HG02870 (cell line): Measurements from ENCODE around the gene DNAJA3.

Experiments
- ATAC-seq: cut with Tn5 transposase; IDR thresholded peaks from one replicate; pipeline ENCODE4 v1.9.1; 2021; ENCODE audit warnings: mild to moderate bottlenecking, moderate library complexity; ENCODE audit not compliant: unreplicated experiment

The DNAJA3 gene

DNA sequence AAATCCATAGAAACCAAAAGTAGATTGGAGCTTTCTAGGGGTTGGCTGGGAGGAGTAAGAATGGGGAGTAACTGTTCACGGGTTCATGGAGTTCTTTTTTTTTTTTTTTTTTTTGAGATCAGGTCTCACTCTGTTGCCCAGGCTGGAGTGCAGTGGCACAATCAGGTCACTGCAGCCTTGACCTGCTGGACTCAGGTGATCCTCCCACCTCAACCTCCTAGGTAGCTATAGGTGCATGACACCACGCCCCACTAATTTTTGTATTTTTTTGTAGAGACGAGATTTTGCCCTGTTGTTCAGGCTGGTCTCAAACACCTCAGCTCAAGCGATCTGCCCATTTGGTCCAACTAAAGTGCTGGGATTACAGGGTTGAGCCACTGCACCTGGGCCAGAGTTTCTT, 47.2 kb downstream of the DNAJA3 start:
- no peak for ATAC-seq

DNA sequence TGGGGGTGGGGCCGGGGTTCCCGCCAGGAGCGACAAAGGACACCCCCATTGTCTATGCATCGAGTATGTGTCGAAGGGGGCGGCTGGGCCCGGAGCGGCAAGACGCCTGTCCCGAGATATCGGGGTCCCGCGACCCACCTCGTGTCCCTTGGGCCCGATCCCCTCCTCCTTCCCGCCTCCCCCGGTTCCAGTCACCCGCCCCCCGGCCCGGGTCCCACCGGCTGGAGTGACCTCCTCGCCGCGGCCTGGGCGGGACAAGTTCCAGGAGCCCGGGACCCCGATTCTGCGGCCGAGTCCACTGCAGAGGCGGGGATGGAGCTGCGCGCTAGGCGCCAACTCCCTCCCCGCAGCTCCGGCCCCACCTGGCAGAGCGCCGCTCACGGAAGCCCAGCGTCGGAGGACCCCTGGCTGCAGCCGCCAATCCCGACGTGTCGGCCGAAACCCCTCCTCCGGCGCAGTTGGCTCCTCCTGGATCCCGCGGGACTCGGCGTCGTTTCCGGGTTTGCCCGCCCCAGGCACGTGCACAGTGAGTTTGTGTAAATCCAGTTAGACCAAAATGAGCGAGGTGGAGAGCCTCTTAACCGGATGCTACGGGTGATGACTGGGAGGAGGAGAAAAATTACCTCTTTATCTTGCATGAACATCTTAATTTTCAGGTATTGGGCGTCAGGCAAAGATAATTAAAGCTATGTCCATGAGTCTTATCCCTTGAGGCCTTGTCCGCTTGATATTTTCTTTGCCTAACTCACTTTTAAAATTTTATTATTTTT, 48.7 kb downstream of the DNAJA3 start, which contains the start of gene NMRAL1:
NMRAL1 (minus strand) TSS at position 434 of the 770 bp plus-strand sequence. CDS start 493 bp downstream, outside the sequence.
- peak; percentile 39 for ATAC-seq

DNA sequence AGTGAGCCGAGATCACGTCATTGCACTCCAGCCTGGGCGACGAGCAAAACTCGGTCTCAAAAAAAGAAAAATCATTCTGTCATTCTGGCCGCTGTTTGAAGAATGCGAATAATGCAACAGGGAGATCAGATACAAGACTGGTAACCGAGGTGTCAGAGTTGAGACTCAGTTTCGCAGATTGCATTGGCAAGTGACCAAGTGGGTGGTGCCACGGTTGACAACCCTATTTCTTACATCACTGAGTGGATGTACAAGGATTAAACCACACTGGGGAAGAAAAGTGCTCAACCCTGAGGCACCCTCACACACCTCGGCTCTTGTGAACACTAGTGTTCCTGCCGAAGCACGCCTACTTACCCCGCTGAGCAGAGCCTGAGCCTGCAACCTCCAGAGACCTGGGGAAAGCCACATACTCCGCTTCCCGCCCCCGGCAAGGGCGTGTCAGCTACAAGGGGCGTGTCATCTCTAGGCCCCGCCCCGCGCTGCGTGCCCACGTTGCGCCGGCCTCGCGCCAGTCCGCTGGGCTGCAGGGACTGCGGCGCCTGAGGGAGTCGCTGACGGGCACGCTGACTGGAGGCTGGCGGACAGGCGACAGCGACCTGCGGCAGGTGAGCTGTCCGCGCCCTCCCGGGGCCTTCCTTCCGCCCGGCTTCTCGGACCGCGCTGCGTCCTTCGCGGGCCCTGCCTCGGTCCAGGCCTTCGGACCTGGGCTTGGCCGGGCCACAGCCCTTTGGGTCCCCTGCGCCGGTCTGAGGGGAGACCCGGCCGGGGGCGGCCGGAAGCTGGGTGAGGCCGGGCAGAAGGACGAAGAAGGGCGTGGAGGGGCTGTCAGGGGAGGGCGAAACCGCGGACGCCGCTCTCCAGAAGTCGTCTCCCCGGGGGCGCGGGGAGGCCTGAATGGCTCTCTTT, 50.5 kb downstream of the DNAJA3 start, which contains the start of gene HMOX2:
HMOX2 (plus strand) TSS at position 519 of the 909 bp plus-strand sequence. CDS start 29,127 bp downstream, outside the sequence.
- ATAC-seq: peak; percentile 73

DNA sequence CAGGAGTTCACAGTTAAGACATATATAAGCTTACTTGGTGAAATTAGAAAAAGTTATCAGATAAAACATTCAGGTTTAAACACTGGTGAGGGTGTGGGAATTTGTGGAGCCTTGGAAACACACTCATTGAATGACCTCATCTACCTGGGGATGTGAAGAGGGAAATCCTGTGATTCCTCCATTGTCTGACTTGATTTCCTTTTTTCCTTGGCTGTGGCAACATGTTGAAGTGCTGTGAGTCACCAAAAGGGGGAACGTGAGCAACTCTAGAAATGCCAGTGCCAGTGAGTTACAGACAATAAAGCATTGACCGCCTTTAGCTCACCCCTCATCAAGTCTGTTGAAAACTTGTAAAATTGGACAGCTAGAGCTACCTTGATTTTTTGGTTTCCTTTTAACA, 52.3 kb downstream of the DNAJA3 start:
- ATAC-seq: no peak

DNA sequence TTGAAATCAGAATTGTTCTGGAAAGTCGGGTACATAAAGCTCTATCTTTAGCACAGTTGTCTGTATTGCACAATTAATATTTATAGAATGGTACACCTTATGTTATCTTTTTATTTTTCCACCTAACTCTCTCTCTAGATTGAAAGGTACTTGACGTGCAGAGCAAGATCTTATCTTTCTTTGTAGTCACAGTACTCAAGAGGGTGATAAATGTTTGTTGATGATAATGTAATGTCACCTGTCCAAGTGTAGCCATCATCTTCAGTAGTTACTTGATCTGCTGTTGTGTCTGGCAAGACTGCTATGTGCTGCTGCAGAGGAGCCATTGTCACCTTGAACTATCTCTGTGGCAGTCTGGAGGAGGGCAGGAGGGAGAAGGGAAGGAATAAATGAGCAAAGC, 55.9 kb downstream of the DNAJA3 start:
- ATAC-seq: no peak

DNA sequence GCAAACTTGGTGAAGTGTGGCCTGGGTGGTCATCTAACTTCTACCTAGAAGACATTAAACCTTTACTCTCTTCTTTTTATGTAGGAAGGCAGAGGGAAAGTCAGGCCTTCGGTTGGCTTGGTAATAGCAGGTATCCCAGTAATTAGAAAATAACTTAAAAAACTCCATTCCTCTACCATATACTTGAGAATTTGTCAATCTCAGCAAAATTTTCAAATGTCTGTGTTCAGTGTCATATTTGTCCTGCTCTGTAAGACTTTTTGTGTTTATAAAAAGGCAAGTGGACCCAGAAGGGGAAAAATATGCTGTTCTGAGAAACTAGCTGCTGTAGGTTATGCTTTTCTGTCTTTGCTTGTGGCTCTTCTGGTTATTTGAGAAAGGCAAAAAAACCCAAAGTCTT, 56.3 kb downstream of the DNAJA3 start:
- ATAC-seq: no peak

DNA sequence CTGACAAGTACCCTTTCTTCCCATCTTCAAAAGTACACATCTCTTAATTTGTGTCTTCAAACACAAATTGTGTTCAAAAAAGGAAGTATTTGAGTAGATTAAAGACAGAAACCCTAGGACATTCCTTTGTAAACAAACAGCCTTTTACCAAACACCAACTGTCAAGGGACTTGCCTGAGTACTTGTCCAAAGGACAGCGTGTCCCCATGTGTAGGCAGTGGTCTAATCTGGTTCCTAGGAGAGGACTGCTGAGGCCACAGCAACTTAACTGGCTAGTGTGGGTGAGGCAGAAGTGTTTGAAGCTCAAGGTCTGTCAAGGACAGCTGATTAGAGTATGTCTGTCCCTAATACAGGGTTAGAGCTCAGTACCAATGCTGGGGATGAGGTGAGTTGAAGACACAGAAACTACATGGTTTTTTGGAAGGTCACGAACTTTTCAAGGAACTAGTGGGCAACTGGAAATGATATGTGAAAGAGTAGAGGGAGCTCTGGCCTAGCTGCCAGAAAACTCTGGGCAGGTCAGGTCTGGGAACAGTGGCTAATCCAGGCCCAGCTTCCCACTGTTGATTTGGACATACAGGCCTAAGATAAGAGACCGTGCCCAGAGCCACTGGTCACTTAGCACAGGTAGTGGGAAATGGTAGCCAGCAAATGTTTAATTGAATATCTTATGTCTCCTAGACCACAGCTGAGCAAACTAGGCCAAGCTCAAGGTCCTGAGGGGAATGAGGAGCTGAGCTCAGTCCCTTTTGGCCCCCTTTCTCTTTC, 60.6 kb downstream of the DNAJA3 start:
- no peak for ATAC-seq

DNA sequence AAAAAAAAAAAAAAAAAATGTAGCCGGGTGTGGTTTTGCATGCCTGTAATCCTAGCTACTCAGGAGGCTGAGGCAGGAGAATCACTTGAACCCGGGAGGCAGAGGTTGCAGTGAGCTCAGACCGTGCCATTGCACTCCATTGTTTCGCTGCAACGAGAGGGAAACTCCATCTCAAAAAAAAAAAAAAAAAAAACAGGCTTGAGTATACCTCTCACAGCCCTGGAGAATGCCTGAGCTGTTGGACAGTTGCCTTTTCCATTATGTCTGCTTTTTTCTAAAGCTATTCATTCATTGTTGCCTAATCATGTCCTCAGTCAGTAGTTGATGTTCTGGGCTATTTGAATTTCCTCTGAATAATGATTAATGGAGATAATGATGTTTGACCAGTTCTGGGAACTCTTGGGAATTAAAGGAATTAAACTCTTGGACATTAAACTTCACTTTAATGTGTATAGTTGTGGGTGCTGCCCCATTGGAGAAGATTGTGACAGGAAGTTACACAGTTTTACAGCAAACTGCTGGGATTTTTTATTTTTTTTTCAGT, 62.4 kb downstream of the DNAJA3 start:
- ATAC-seq: no peak

DNA sequence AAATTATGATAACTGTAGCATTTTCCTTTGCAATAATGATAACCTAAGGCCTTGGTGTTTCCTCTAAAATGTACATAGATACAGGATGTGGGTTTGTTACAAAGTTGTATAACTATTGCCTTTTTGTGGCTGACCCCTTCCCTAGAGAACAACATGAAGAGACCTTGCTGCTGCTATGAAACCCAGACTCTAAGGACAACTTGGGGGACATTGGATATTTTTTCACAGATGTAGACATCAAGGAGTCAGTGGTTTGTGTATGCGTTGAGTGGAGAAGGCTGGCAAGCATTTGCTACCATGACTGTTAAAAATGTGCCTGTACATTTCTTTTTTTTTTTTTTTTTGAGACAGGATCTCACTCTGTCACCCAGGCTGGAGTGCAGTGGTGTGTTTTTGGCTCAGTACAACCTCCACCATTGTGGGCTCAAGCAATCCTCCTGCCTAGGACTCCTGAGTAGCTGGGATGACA, 62.9 kb downstream of the DNAJA3 start:
- no peak for ATAC-seq

DNA sequence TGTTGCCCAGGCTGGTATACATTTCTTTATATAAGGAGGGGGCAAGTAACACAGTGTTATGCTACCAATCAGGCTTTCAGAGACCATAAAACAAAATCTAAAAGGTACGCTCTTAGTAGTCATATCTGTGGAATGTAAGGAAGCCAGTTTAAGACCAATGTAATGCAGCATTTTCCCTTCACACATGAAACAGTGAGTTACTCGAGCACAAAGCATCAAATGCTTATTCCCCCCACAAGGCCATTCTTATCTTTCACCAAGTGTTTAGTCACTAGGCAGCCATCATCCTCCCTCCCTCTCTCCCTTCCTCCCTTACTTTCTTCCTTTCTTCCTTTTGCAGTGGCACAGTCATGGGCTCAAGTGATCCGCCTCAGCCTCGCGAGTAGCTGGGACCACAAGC, 63.4 kb downstream of the DNAJA3 start:
- no peak for ATAC-seq

DNA sequence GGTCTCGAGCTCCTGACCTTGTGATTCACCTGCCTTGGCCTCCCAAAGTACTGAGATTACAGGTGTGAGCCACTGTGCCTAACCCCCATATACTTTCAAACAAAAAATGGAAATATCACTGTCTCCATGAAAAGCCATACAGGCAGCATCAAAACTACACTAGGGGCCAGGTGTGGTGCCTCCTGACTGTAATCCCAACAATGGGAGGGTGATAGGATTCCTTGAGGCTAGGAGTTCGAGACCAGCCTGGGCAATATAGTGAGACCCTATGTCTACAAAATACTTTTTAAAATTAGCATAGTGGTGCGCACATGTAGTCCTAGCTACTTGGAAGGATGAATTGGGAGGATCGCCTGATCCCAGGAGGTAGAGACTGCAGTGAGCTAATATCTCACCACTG, 66.2 kb downstream of the DNAJA3 start:
- ATAC-seq: no peak

DNA sequence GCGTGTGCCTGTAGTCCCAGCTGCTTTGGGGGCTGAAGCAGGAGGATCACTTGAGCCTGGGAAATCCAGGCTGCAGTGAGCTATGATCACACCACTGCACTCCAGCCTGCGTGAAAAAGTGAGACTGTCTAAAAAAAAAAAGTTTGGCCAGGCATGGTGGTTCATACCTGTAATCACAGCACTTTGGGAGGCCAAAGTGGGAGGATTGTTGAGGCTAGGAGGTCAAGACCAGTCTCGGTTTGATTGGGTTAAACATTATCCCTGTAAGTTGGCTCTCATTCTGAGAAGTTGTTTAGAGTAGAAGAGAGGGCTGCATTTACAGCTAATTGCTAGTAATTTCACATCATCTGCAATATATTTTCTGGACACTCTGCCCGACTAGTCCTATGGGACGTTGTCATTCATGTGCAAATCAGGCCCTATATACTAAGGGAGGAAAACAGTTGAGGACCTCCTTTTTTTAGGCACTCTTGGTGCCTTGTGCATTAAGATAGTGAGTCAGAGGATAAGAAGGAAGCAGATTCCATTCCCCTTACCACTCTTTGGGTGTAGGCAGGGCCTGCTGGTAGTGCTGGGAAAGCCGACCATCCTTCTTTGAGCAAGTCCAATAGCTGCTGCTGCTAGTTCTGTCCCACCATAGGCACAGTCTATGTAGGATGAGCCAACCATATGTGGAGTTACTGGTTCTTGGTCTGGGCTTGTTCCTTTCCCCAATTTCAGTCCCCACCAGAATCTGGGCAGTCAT, 69.2 kb downstream of the DNAJA3 start:
- ATAC-seq: no peak

DNA sequence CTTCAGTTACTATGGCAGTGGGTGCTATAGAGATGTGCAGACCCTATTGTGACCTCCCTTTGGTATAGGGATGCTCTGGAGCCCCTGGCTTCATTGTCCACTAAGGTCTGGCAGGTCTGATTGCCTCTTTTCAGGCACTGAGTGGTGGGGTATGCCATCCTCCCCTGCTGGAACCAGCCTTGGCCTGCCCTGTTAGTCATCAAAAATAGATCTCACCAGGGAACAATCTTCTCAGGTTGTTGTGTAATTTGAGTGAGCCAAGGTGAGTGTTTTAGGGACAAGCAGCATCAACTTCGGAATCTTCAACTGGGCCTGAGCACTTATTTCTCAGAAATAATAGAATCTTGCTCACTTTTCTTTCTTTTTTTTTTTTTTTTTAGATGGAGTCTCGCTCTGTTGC, 70.1 kb downstream of the DNAJA3 start:
- no peak for ATAC-seq

DNA sequence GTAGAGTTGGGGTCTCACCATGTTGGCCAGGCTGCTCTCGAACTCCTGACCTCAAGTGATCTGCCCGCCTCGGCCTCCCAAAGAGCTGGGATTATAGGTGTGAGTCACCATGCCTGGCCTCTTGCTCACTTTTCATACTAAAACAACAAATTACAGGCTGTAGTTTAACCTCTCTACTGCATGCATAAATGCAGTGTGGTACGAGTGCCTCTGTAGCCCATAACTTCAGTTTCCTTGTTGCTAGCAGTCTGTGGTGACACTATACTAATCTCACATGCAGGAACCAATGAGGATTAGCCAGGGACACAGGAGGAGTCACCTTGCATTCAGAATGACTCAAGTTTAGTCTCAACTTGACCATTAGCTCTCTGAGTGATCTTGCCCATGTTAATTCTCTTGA, 70.6 kb downstream of the DNAJA3 start:
- ATAC-seq: no peak

DNA sequence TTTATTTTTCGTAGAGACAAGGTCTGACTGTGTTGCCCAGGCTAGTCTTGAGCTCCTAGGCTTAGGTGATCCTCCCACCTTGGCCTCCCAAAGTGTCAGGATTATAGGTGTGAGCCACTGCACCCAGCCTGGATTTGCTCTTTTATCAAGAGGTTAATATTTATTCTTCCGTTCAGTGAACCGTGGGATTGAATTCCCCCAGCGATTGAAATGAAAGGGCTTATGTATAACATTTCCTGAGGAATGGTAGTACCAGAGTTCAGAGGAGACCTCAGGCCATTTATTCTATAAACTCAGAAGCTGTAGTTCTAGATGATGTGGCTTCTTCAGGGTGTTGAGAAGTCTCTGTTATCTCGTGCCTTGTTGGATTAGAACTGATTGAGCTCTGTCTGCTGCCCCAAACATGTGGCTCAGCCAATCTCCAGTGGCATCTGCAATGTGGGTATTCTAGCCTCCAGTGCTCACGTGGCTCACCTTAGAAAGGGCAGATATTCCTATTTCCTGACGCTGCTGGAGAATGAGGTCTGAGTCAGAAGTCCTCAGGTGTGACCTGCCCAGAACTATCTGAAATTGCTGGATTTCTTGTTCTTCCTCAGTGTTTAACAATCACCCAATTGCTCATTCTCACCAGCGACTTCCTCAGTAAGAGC, 73.0 kb downstream of the DNAJA3 start:
- no peak for ATAC-seq

DNA sequence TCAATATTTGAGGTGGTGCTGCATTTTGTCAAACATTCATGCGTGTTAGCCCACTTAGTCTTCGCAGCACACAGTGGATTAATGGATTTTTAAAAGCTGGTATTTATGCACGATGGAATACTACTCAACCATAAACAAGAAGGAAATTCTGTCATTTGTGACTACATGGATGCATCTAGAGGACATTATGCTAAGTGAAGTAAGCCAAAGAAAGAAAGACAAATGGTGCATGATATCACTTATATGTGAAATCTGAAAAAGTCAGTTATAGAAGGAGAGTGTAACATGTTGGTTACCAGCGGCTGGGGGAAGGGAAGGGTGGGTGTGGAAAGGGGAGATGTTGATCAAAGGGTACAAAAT, 73.5 kb downstream of the DNAJA3 start:
- ATAC-seq: no peak

DNA sequence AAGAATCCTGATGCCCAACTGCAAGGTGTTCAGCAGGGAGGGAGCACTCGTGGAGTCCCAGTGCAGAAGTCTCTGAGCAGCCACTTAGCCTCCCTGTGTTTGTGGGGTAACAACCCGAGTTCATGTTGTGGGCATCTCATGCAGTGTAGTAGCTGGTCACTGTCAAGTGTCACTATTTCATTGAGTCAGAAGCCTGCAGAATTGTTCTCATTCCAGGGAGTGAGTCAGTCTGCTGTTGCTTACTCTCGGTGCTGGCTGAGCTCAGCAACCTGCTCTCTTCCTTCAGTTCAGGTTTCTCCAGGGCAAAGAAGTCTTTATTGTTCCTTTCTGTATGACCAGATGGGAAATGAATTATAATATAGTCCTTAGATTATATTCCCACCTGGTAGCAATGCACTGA, 74.6 kb downstream of the DNAJA3 start:
- ATAC-seq: no peak

DNA sequence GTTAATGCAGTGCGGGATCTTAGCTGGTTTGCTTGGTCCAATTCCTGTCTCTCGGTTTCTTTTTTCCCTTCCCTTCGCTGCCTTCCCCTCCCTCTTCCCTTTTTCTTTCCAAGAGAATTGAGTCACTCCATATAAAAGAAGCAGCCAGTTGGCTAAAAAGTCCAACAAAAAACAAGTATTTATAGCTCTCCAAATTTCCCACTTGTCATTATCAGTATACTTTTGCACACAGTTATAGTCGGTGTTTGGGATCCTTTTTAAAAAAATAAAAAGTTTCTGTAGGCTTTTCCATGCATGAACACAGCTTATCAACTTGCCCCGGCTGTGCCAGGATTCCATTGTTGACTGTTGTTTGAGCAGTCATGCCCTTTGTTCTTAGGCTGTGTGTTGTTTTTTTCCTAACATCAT, 75.4 kb downstream of the DNAJA3 start:
- ATAC-seq: no peak

DNA sequence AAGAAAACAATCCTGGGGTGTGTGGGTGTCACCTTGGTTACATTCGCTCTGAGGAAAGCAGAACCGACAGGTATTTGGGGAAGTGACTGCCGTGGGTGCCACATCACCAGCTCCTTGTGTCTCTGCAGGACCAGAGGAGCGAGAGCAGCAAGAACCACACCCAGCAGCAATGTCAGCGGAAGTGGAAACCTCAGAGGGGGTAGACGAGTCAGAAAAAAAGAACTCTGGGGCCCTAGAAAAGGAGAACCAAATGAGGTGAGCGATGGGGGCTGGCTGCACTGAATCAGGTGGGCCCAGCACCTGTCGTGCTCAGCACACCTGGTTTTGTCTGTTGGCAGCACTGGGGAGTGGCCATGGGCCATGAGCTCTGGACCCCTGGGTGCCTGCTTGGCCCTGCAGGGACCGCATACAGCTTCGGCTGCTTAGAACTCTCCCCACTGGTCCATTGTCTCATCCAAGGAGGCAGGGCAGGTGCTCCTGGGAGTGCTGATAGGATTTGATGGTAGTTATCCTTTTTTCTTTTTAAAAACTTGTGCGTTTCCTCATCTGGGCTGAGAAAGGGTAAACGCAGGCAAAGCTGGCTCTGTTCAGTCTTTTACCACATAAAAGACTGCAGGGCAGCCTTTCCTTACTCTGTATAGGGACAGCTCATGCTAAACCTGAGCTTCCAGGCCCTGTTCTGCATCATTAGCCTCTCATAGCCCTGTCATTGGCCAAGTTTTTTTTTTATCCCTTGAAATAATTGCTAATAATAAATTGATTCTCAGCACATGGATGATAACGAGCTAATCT, 79.9 kb downstream of the DNAJA3 start:
- ATAC-seq: peak; percentile 73
